Measurements from ENCODE around the gene SNRNP25.

- TF ChIP-seq CTCF (IDR thresholded peaks at IDR 0.05; ENCODE audit: control extremely low read depth in 1 of 3, insufficient read depth in 1 of 3, low read depth in 1 of 3, low read length in 3 of 3), result peak; percentile 100
- TF ChIP-seq TEAD4 (IDR thresholded peaks at IDR 0.05; ENCODE audit: low read depth, low read length), result no peak
- TF ChIP-seq MAX (IDR thresholded peaks at IDR 0.05), result peak; percentile 83
- TF ChIP-seq SRF (IDR thresholded peaks at IDR 0.05; ENCODE audit: low read depth, low read length), result no peak
- no peak for TF ChIP-seq CHD1 (IDR thresholded peaks at IDR 0.05; ENCODE audit: low read depth, low read length)
- TF ChIP-seq EP300 (IDR thresholded peaks at IDR 0.05; ENCODE audit: borderline replicate concordance in 1 of 2, low read depth in 2 of 2, low read length in 2 of 2), result no peak
- TF ChIP-seq RAD21 (IDR thresholded peaks at IDR 0.05 in 1 of 2, conservative IDR thresholded peaks at IDR 0.05 in 1 of 2; ENCODE audit: low read depth in 2 of 2, low read length in 2 of 2), result peak; percentile 90 to 92
Measured at GRCh38 chr16:96935-97381, 43.3 kb downstream of the SNRNP25 start.
